ENCODE measurements around the gene BAIAP2L1.

BAIAP2L1 gene

DNA sequence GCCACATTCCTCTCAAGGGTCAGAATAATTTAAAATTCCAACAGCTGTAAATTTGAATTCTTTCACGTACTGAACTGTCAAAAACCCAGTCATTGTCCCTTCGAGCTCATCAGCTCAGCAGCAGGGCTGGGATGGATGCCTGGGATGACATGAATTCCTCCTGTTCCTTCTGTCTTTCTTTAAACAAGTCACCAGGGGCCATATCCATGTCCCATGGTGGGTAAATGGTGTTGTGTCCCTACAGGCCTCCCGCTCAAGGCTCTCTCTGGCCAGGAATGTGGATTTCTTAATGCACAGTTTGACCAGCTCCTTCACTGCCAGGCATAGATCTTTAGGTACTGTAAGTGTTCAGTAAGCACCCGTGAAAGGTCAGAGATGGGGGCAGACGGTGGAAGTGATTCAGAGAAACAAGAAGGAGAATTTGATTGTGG is 135.0 kb downstream of the BAIAP2L1 start:
- no peak for DNase-seq

GRCh38 chr7:98257701-98258100 is 143.2 kb downstream of the BAIAP2L1 start:
- no peak for DNase-seq

DNA sequence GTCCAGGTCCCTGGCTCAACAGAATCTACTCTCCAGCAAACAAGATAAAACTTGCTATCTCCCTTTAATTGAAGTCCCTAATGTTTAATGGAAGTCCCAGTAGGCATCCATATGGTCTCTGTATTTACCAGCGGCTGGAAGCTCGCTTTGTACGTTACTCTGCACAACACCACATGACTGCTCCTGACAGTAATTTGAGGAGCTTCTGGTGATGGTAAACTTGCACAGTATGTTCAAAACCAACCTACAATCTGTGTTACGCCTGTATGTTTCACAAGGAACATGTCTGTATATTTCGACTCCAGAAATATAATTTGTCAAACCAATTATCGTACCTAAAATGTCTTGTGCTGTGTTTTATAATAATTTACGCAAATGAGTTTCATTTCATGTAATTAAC is 144.5 kb downstream of the BAIAP2L1 start:
- DNase-seq = no peak

DNA sequence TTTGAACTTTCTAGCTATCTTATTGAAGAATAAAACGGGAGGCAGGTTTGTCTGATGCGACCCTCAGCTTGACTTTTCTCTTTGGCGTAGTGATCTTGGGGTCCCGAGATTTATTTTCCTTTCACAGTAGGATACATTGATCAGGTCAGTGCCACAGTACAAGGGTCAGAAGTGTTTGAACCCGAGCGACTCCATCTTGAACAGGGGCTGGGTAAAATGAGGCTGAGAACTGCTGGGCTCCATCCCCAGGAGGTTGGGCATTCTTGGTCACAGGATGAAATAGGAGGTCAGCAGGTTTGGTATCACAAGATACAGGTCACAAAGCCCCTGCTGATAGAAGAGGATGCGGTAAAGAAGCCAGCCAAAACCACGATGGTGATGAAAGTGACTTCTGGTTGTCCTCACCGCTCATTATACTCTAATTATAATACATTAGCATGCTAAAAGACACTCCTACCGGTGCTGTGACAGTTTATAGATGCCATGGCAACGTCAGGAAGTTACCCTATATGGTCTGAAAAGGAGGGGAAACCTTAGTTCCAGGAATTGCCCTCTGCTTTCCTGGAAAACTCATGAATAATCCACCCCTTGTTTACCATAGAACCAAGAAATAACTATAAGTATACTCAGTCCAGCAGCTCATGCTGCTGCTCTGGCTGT is 145.8 kb downstream of the BAIAP2L1 start:
- DNase-seq = peak in 1 of 2 donors; percentile 60

DNA sequence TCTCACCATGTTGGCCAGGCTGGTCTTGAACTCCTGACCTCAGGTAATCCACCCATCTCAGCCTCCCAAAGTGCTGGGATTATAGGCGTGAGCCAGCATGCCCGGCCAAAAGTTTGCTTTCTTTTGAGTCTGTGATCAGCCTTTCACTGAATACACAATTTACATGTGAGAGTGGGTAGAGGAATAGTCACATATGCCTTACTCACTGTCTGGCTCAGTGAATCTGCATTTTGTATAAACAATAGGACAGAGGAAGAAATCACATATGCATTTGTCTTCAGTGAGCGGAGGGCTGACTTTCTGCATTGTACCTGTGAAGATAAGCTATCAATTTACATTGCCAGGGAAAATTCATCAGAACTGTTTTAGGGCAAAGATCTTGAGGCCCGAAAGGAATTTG is 146.4 kb downstream of the BAIAP2L1 start:
- DNase-seq = no peak

DNA sequence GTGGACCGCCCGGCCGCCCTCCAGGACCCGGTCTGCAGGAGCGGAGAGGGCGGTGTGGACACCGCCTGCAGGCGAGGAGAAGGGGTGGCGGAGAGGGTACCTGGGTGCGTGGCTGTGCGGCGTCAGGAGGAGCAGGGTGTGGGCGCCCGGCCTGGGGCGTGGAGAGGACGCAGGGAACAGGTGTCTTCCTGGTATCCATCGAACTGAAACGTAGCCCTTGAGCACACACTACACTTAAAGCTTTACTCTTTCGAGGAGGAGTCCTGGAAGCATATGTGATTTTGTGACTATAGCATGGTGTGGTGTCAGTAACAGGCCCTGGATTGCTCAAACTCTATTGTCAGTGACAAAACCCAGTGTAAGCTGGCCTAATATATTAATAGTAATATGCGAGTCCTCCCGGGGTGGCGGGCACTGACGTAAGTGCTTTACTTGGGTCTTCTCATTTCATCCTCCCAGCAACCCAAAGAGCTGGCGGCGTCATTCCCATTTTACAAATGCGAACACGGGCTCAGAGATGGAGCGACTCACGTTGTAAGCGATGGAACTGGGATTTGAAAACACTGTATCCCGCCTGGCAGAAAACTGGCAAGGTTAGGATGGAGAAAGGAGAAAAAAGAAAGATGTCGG is 148.3 kb downstream of the BAIAP2L1 start:
- no peak for DNase-seq

DNA sequence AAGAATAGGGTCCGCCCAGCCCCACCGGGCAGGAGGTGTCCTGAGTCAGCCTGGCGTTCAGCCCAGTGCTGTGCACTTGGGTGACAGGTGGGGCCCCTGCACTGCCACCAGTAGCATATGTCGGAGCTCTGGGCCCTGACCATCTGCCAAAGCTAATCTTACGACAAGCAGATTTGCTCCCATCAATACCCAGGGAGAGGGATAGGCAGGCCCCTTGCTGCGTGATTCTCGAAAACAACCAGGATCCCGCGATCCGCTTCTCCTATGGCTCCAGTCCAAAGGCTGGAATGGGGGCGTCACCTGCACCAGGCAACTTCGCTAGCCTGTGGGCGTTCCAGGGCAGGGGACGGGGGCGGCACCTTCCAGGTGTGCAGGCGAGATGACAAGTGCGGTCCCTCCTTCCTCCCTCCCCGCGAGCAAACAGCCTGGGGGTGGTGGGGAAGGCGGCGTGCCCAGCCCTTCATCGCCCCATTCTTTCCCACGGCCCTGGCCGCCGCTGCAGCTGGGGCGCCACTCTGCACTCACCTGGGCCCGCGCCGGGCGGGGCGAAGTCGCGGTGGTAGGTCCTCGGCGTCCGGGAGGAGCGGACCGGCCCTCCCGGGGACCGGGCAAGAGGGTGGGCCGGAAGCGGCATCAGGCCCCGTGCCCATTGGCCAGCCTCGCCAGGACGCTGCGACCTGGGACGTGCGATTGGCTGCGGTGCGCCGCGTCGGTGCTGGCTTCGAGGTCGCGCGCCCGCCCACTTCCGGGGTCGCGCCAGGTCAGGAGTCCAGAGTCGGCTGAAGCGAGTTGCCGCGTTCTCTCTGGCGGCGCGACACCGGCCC is 149.1 kb downstream of the BAIAP2L1 start, which contains the start of gene TECPR1:
Gene TECPR1 (minus strand): TSS at position 632 of the 824 bp plus-strand sequence. CDS start 6,086 bp downstream, outside the sequence.
- DNase-seq = peak; percentile 85 to 89

DNA sequence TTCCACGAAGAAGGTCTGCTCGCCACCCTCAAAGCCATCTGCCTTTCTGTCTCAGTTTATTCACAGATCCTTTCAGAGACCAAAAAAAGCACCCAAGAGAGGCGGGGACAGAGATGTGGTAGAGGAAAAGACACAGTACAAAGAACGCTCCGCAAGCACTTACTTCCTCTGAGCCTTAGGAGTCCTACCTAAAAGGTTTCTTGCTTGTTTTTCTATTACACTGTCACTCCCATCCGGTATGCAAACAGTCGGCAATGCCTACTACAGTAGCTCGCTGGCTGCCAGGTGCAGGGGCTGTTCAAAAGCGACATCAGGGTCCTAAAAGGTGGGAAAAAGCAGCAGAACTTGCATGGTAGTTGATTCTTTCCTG is 149.7 kb downstream of the BAIAP2L1 start:
- peak; percentile 43 to 72 for DNase-seq

- DNase-seq = peak; percentile 30 to 68
These were observed 150.1 kb downstream of the BAIAP2L1 start for GRCh38 chr7:98250789-98251188.

DNA sequence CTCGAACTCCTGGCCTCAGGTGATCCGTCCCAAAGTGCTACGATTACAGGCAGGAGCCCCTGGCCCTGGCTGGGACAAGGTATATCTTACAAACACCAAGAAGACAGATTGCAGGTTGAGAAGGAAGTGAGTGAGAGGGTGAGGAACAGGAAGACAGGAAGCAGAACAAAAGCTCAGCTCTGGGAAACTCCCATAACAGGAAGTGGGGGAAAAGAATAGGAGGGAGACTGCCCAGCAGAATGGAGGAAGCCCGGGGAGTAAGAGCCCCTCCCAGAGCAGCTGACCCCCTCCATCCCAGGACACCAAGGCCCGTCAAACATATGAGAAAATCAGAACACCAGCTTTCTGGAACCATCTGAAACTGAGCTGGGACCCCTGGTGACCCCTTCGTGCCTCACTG is 151.8 kb downstream of the BAIAP2L1 start:
- DNase-seq = peak in 1 of 2 donors; percentile 10

GRCh38 chr7:98248156-98248555 is 152.7 kb downstream of the BAIAP2L1 start:
- no peak for DNase-seq

DNA sequence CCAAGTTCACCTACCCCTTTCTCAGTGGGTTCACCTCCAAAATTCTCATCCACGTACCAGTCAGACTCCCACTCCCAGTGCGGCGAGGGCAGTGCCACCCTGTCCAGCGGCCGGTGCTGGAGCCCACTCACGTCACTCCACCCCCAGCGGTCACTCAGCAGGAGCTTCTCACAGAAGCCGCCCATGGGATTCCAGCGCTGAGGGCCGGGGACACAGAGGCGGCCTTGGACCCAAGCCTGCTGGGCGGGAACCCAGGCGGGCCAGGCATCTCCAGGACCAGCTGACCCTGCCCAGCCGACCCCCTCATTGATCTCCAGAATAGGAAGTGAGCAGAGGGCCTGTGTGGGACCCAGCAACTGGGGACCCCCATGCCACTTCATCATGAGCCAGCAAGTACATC is 156.0 kb downstream of the BAIAP2L1 start:
- DNase-seq = no peak

- DNase-seq = no peak
These were observed 158.0 kb downstream of the BAIAP2L1 start for GRCh38 chr7:98242934-98243333.

DNA sequence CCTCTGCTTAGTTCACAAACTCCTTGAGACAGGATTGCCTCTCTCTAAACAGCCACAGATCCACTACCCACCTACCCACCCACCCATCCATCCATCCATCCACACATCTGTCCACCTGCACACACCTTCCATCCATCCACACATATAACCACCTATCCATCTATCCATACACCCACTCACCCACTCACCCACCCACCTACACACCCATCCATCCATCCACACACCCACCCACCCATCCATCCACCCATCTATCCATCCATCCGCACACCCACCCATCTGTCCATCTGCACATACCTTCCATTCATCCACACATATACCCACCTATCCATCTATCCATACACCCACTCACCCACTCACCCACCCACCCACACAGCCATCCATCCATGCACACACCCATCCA is 158.5 kb downstream of the BAIAP2L1 start:
- no peak for DNase-seq

GRCh38 chr7:98241674-98242241 is 159.1 kb downstream of the BAIAP2L1 start:
- DNase-seq = no peak
